OCI-LY7 (cell line): Measurements from ENCODE around the gene PPP2R5C. TPM values are rescaled to one million over a fixed set of nuclear protein-coding genes. Genes with fewer than 3 reads are reported as not detected.

Experiments used
- BruUV-seq: library from RNA; stranded (reverse); fragments of 400-500 nt; replicated peaks from 2 replicates; lab custom pipeline; 2021; lab: Mats Ljungman, UMichigan
- CTCF ChIA-PET: fragments of 300-600 bp; sonication (Branson Sonifier 250); formaldehyde crosslinking; loops from one replicate; lab custom pipeline; 2022; ENCODE audit warnings: antibody characterized with exemption; ENCODE audit not compliant: unreplicated experiment; lab: Charles Lee
- POLR2A ChIA-PET: fragments of 300-600 bp; sonication (Branson Sonifier 250); formaldehyde crosslinking; loops from one replicate; lab custom pipeline; 2022; ENCODE audit warnings: antibody characterized with exemption; lab: Charles Lee
- DNase-seq: peaks from one replicate; pipeline ENCODE4 v3.0.0-alpha.2; 2015; ENCODE audit warnings: low spot score
- H2AFZ ChIP-seq: fragments of 200-600 bp; sonication (generic), shearing (Covaris generic); 2 replicates; pipeline ENCODE4 v1.6.1; 2014; ENCODE audit warnings: mild to moderate bottlenecking, antibody characterized with exemption, low read length, moderate library complexity
- H3K27ac ChIP-seq: fragments of 200-600 bp; sonication (generic); 2 replicates; pipeline ENCODE4 v1.5.1; 2014; ENCODE audit warnings: mixed run types, low read depth, mild to moderate bottlenecking, moderate library complexity, low read length, inconsistent platforms; ENCODE audit not compliant: poor library complexity, severe bottlenecking
- H3K36me3 ChIP-seq: fragments of 200-600 bp; sonication (generic); 2 replicates; pipeline ENCODE4 v1.6.1; 2014; ENCODE audit warnings: mild to moderate bottlenecking, antibody characterized with exemption, low read length, moderate library complexity, mixed read lengths; ENCODE audit not compliant: insufficient read depth
- H3K4me1 ChIP-seq: fragments of 200-600 bp; sonication (generic); 2 replicates; pipeline ENCODE4 v1.5.1; 2014; ENCODE audit warnings: mild to moderate bottlenecking, low read length; ENCODE audit not compliant: insufficient read depth, poor library complexity, severe bottlenecking
- H3K4me2 ChIP-seq: fragments of 200-600 bp; sonication (generic); 2 replicates; pipeline ENCODE4 v1.6.1; 2014; ENCODE audit warnings: mild to moderate bottlenecking, low read length
- H3K4me3 ChIP-seq: fragments of 200-600 bp; sonication (generic); 2 replicates; pipeline ENCODE4 v1.5.1; 2014; ENCODE audit warnings: mild to moderate bottlenecking, low read depth, low read length; ENCODE audit not compliant: poor library complexity, severe bottlenecking
- H3K79me2 ChIP-seq: fragments of 200-600 bp; sonication (generic); 2 replicates; pipeline ENCODE4 v1.6.1; 2016; ENCODE audit warnings: low read depth, mild to moderate bottlenecking, low read length, moderate library complexity, mixed read lengths; ENCODE audit not compliant: insufficient read depth
- H3K9me2 ChIP-seq: fragments of 200-600 bp; sonication (generic); 2 replicates; pipeline ENCODE4 v1.6.1; 2016; ENCODE audit warnings: mild to moderate bottlenecking, low read length, mixed read lengths; ENCODE audit not compliant: insufficient read depth
- H3K9me3 ChIP-seq: fragments of 200-600 bp; sonication (generic); 2 replicates; pipeline ENCODE4 v1.6.1; 2014; ENCODE audit warnings: mild to moderate bottlenecking, mixed run types, low read length, mixed read lengths
- H4K20me1 ChIP-seq: fragments of 200-600 bp; sonication (generic); 2 replicates; pipeline ENCODE4 v1.6.1; 2014; ENCODE audit warnings: mild to moderate bottlenecking, antibody characterized with exemption, low read length, moderate library complexity, mixed read lengths; ENCODE audit not compliant: insufficient read depth
- EZH2phosphoT487 ChIP-seq: fragments of 200-600 bp; sonication (generic); IDR thresholded peaks from 2 replicates; pipeline ENCODE4 v1.6.1; 2018; ENCODE audit warnings: low read depth, borderline replicate concordance, mild to moderate bottlenecking, mixed run types, antibody characterized with exemption, low read length, moderate library complexity, mixed read lengths
- intact Hi-C: fragments of 100-400 bp; cut with micrococcal nuclease; formaldehyde crosslinking; loops from one replicate; pipeline ENCODE4 v1.10.0; 2022; ENCODE audit not compliant: unreplicated experiment
- total RNA-seq, 2 experiments: library from RNA; depleted of rRNA in 1 of 2; stranded (reverse); fragments of >200 nt in 1 of 2; shearing (Covaris generic) in 1 of 2; gene quantifications; 2 replicates each; pipeline ENCODE4 v1.2.3, GENCODE V29; 2014 to 2022
- TF ChIP-seq, protein P1 (sequence below): fragments of 200-600 bp; sonication (generic); conservative IDR thresholded peaks from 2 replicates; pipeline ENCODE4 v1.5.1; 2014; ENCODE audit warnings: mild to moderate bottlenecking, antibody characterized with exemption, low read length, moderate library complexity, mixed read lengths

PPP2R5C gene
- total RNA-seq, 2 experiments from 2014 or later = 161 to 236 TPM

DNA sequence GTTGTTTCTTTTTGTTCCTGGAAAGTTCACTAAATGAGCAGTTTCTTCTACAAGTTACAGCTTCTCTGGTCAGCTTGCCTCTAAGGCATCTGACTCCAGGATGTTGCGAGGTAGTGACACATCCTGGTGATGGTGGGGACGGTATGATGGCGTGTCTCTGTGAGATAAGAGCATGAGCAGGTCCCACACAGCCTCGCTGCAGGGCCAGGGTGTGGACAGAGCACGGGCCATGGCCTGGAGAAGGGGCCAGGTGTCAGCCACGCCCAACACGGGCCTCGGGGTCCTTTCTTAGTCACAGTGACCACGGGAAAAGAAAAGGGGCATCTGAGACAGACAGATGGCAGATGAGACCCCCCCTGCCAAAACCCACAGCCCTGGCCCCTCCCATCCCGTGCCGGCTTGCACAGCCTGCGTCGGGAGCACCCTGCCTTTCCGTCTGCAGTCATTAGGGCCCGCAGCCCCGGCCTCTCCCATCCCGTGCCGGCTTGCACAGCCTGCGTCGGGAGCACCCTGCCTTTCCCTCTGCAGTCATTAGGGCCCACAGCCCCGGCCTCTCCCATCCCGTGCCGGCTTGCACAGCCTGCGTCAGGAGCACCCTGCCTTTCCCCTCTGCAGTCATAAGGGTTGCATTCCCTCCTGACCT, 123.5 kb downstream of the PPP2R5C start:
- POLR2A ChIA-PET = interaction anchor here (0.7 kb wide), 1 partner anchor 199 kb away, joined by 4 read pairs; no protein-coding TSS in a partner anchor
- no peak for DNase-seq
- CTCF ChIA-PET = no interaction called here

DNA sequence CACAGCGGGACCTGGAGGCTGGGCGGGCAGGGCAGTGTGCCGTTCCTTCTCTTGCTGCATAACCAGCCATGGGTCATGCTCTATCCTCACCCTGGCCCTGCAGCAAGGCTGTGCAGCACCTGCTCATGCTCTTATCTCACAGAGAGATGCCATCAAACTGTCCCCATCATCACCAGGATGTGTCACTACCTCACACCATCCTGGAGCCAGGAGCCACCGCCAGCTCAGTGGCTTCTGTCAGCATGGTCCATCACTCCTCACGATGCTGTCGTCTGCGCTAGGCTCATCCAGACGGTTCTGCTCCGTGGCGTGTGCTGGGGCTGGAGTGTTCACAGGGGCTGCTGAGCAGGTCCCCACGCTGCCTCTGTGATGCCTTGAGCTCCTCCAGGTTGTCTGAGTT, 125.7 kb downstream of the PPP2R5C start:
- Histone ChIP-seq H4K20me1 (no peaks in the 10 kb centered on the region), H3K79me2 (no peaks in the 10 kb centered on the region), H3K4me2 (no peak overlapping the region), H3K4me3 (no peak overlapping the region), H3K4me1 (peaks cover 5% of the 10 kb centered on the region), H3K9me2 (no peaks in the 10 kb centered on the region), H3K9me3 (0 out of 2 replicates have a peak, but pooled peaks cover 4% of the 10 kb centered on the region), H3K36me3 (peaks cover 92% of the 10 kb centered on the region), H3K27ac (no peak overlapping the region), H2AFZ (no peak overlapping the region)
- no peak for DNase-seq
- no peak for TF ChIP-seq EZH2phosphoT487
- TF ChIP-seq, protein P1, sequence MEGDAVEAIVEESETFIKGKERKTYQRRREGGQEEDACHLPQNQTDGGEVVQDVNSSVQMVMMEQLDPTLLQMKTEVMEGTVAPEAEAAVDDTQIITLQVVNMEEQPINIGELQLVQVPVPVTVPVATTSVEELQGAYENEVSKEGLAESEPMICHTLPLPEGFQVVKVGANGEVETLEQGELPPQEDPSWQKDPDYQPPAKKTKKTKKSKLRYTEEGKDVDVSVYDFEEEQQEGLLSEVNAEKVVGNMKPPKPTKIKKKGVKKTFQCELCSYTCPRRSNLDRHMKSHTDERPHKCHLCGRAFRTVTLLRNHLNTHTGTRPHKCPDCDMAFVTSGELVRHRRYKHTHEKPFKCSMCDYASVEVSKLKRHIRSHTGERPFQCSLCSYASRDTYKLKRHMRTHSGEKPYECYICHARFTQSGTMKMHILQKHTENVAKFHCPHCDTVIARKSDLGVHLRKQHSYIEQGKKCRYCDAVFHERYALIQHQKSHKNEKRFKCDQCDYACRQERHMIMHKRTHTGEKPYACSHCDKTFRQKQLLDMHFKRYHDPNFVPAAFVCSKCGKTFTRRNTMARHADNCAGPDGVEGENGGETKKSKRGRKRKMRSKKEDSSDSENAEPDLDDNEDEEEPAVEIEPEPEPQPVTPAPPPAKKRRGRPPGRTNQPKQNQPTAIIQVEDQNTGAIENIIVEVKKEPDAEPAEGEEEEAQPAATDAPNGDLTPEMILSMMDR = no peak
- intact Hi-C loops = no loop called here
- CTCF ChIA-PET = no interaction called here
- BruUV-seq = no TSS peak
- POLR2A ChIA-PET = no interaction called here

More for the DNA sequence above, 123.5 kb downstream of the PPP2R5C start:
- no peaks in the 10 kb centered on the region for H3K9me2 ChIP-seq
- H3K79me2 ChIP-seq = peaks cover 4% of the 10 kb centered on the region; the same call in 1 of the 2 replicates
- no peak overlapping the region for H3K27ac ChIP-seq
- 0 out of 2 replicates have a peak, but pooled peaks cover 4% of the 10 kb centered on the region for H3K9me3 ChIP-seq
- no peaks in the 10 kb centered on the region for H4K20me1 ChIP-seq
- no peak for TF ChIP-seq EZH2phosphoT487
- TF ChIP-seq, protein P1 = no peak
- H2AFZ ChIP-seq = no peak overlapping the region
- H3K4me3 ChIP-seq = no peak overlapping the region
- intact Hi-C loops = no loop called here
- H3K4me2 ChIP-seq = no peak overlapping the region
- BruUV-seq = no TSS peak
- peaks cover 5% of the 10 kb centered on the region for H3K4me1 ChIP-seq
- H3K36me3 ChIP-seq = peaks cover 81% of the 10 kb centered on the region

DNA sequence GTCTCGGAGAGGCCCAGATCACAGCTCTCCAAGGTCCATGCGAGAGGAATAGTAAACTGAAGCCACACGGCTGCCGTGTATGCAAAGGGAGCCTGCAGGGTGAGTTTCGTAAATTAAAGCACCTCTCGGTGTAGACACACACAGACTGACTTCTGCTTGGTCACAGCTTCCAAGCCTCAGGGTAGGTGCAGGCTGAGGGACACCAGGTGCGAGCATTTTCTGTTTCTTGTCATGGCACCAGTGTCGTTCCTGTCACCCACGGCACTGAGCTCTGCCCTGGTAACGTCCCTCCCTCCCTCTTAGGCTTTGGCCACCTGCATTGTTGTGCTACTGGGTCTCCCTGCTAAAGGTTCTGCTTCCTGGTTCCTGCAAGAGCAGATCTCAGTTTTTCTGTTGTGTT, 126.7 kb downstream of the PPP2R5C start:
- intact Hi-C loops = no loop called here
- CTCF ChIA-PET = no interaction called here
- DNase-seq = no peak
- no peaks in the 10 kb centered on the region for H3K79me2 ChIP-seq
- H3K9me3 ChIP-seq = 0 out of 2 replicates have a peak, but pooled peaks cover 4% of the 10 kb centered on the region
- no peak overlapping the region for H3K4me3 ChIP-seq
- H3K36me3 ChIP-seq = peaks cover 92% of the 10 kb centered on the region
- POLR2A ChIA-PET = interaction anchor here (0.9 kb wide), 1 partner anchor 113 kb away, joined by 3 read pairs; no protein-coding TSS in a partner anchor
- no peaks in the 10 kb centered on the region for H3K9me2 ChIP-seq
- H4K20me1 ChIP-seq = no peaks in the 10 kb centered on the region
- H3K4me1 ChIP-seq = peaks cover 5% of the 10 kb centered on the region
- H3K4me2 ChIP-seq = no peak overlapping the region
- no peak overlapping the region for H2AFZ ChIP-seq
- H3K27ac ChIP-seq = no peak overlapping the region
- BruUV-seq = no TSS peak
- TF ChIP-seq, protein P1 = no peak
- TF ChIP-seq EZH2phosphoT487 = no peak
